ENCODE measurements around the gene PSD. TPM values are rescaled to one million over a fixed set of nuclear protein-coding genes. Genes with fewer than 3 reads are reported as not detected.
A peak's percentile ranks its signal among the peaks of the same experiment; 100 is the strongest.

The PSD gene
- total and polyA plus RNA-seq, 9 of the 15 experiments (the other 6 are each of a cell fraction or from before 2014, with no cell fraction given) = 0.11 to 1.7 (median 0.54) TPM; not detected in 2

- TF ChIP-seq HCFC1 (IDR thresholded peaks at IDR 0.05; ENCODE audit: low read depth, low read length) (no peak), NR1H2 (CRISPR knock-in tag; IDR thresholded peaks at IDR 0.05) (no peak), GATAD2A (IDR thresholded peaks at IDR 0.05) (no peak), NELFE (IDR thresholded peaks at IDR 0.05; ENCODE audit: insufficient read depth, insufficient read length) (no peak), TCF7 (IDR thresholded peaks at IDR 0.05; ENCODE audit: borderline replicate concordance) (no peak), MTA1 (IDR thresholded peaks at IDR 0.05; ENCODE audit: borderline replicate concordance) (peak; percentile 84), NCOA6 (IDR thresholded peaks at IDR 0.05) (no peak), DPF2 (IDR thresholded peaks at IDR 0.05) (peak; percentile 95), HMGN3 (IDR thresholded peaks at IDR 0.05; ENCODE audit: borderline replicate concordance, extremely low read depth, insufficient read length, low read depth, low read length) (no peak), SMAD2 (IDR thresholded peaks at IDR 0.05; ENCODE audit: low read depth, low read length) (no peak), SMARCC2 (IDR thresholded peaks at IDR 0.05; ENCODE audit: low read depth) (peak; percentile 63; the same call in 1 of the 2 replicates), PPARD (CRISPR knock-in tag; IDR thresholded peaks at IDR 0.05) (no peak), CCNT2 (IDR thresholded peaks at IDR 0.05; ENCODE audit: borderline replicate concordance, extremely low read depth, insufficient read length, low read depth, low read length) (no peak), ZMIZ1 (IDR thresholded peaks at IDR 0.05; ENCODE audit: low read depth in 2 of 2, low read length in 2 of 2) (no peak), FUS (optimal IDR thresholded peaks at IDR 0.05; ENCODE audit: low read depth, low read length) (no peak), E2F1 (CRISPR knock-in tag; IDR thresholded peaks at IDR 0.05) (no peak), CXXC5 (CRISPR knock-in tag; IDR thresholded peaks at IDR 0.05) (peak; percentile 68), ZNF79 (CRISPR knock-in tag; IDR thresholded peaks at IDR 0.05; ENCODE audit: low read depth) (no peak), ZNF41 (CRISPR knock-in tag; conservative IDR thresholded peaks at IDR 0.05) (0 out of 2 replicates have a peak, but pooled peaks have one; percentile 51), THRAP3 (IDR thresholded peaks at IDR 0.05; ENCODE audit: borderline replicate concordance) (no peak)
- TF ChIP-seq, protein P1, sequence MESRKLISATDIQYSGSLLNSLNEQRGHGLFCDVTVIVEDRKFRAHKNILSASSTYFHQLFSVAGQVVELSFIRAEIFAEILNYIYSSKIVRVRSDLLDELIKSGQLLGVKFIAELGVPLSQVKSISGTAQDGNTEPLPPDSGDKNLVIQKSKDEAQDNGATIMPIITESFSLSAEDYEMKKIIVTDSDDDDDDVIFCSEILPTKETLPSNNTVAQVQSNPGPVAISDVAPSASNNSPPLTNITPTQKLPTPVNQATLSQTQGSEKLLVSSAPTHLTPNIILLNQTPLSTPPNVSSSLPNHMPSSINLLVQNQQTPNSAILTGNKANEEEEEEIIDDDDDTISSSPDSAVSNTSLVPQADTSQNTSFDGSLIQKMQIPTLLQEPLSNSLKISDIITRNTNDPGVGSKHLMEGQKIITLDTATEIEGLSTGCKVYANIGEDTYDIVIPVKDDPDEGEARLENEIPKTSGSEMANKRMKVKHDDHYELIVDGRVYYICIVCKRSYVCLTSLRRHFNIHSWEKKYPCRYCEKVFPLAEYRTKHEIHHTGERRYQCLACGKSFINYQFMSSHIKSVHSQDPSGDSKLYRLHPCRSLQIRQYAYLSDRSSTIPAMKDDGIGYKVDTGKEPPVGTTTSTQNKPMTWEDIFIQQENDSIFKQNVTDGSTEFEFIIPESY (CRISPR knock-in tag; IDR thresholded peaks at IDR 0.05) = no peak
Observed at GRCh38 chr10:102455893-102456471, 37.4 kb upstream of the PSD start (continued).
